HG03575 (cell line): ENCODE results near the gene VEPH1.

Source experiments
- ATAC-seq: cut with Tn5 transposase; IDR thresholded peaks from one replicate; pipeline ENCODE4 v1.9.1; 2021; ENCODE audit not compliant: unreplicated experiment, insufficient number of reproducible peaks, low FRiP score; ENCODE audit errors: extremely low read depth

VEPH1 gene

GRCh38 chr3:157493627-157494550 is 9.3 kb downstream of the VEPH1 start:
- ATAC-seq: no peak

- no peak for ATAC-seq
These were observed 12.1 kb downstream of the VEPH1 start for GRCh38 chr3:157491136-157491535.

GRCh38 chr3:157488144-157488543 is 15.1 kb downstream of the VEPH1 start:
- no peak for ATAC-seq

- ATAC-seq: no peak
These were observed 15.9 kb downstream of the VEPH1 start for GRCh38 chr3:157487339-157487738.

- ATAC-seq: no peak
These were observed 23.6 kb downstream of the VEPH1 start for GRCh38 chr3:157479464-157480243.

GRCh38 chr3:157477441-157477840 is 25.8 kb downstream of the VEPH1 start:
- ATAC-seq: no peak

- no peak for ATAC-seq
These were observed 27.2 kb downstream of the VEPH1 start for GRCh38 chr3:157475921-157476414.

- ATAC-seq: no peak
These were observed 30.6 kb downstream of the VEPH1 start for GRCh38 chr3:157472648-157473047.

- ATAC-seq: no peak
These were observed 32.2 kb downstream of the VEPH1 start for GRCh38 chr3:157471064-157471463.

GRCh38 chr3:157469561-157470294 is 33.5 kb downstream of the VEPH1 start:
- no peak for ATAC-seq

GRCh38 chr3:157467200-157467599 is 36.0 kb downstream of the VEPH1 start:
- no peak for ATAC-seq

- ATAC-seq: no peak
These were observed 37.5 kb downstream of the VEPH1 start for GRCh38 chr3:157465741-157466140.

- ATAC-seq: no peak
These were observed 38.9 kb downstream of the VEPH1 start for GRCh38 chr3:157464321-157464720.

GRCh38 chr3:157463816-157464215 is 39.4 kb downstream of the VEPH1 start:
- ATAC-seq: no peak

GRCh38 chr3:157460253-157460652 is 43.0 kb downstream of the VEPH1 start:
- no peak for ATAC-seq

- no peak for ATAC-seq
These were observed 43.5 kb downstream of the VEPH1 start for GRCh38 chr3:157459706-157460105.

GRCh38 chr3:157453824-157454223 is 49.4 kb downstream of the VEPH1 start:
- no peak for ATAC-seq

GRCh38 chr3:157452097-157452496 is 51.1 kb downstream of the VEPH1 start:
- ATAC-seq: no peak

- no peak for ATAC-seq
These were observed 56.1 kb downstream of the VEPH1 start for GRCh38 chr3:157447026-157447694.
